NCI-H2227 (cell line): ENCODE results near the gene RFNG.

ENCODE experiments used
- DNase-seq: peaks from one replicate; lab custom pipeline; 2025; ENCODE audit not compliant: unreplicated experiment; lab: John Stamatoyannopoulos, UW

Gene RFNG

GRCh38 chr17:82089723-82090548, 38.3 kb upstream of the RFNG start:
- no peak for DNase-seq

- DNase-seq, result no peak
Observed at GRCh38 chr17:82088838-82089722, 37.5 kb upstream of the RFNG start.

GRCh38 chr17:82087961-82088837, 36.6 kb upstream of the RFNG start:
- no peak for DNase-seq

GRCh38 chr17:82086941-82087906, 35.6 kb upstream of the RFNG start:
- DNase-seq, result no peak

GRCh38 chr17:82085931-82086764, 34.5 kb upstream of the RFNG start:
- no peak for DNase-seq

GRCh38 chr17:82085031-82085861, 33.6 kb upstream of the RFNG start:
- no peak for DNase-seq

- DNase-seq, result no peak
Observed at GRCh38 chr17:82084373-82085030, 32.9 kb upstream of the RFNG start.

- DNase-seq, result no peak
Observed at GRCh38 chr17:82083533-82084359, 32.1 kb upstream of the RFNG start.

GRCh38 chr17:82083009-82083408, 31.4 kb upstream of the RFNG start:
- no peak for DNase-seq

- no peak for DNase-seq
Observed at GRCh38 chr17:82082456-82082855, 30.8 kb upstream of the RFNG start.

GRCh38 chr17:82081966-82082365, 30.4 kb upstream of the RFNG start:
- no peak for DNase-seq

GRCh38 chr17:82081546-82081945, 29.9 kb upstream of the RFNG start:
- no peak for DNase-seq

- no peak for DNase-seq
Observed at GRCh38 chr17:82080789-82081464, 29.3 kb upstream of the RFNG start.

- no peak for DNase-seq
Observed at GRCh38 chr17:82080048-82080788, 28.6 kb upstream of the RFNG start.

- DNase-seq, result no peak
Observed at GRCh38 chr17:82079001-82079677, 27.5 kb upstream of the RFNG start.
